ENCODE results near the gene C16orf92. TPM values are rescaled to one million over a fixed set of nuclear protein-coding genes. Genes with fewer than 3 reads are reported as not detected.

C16orf92 gene
- total RNA-seq, 1 experiment from 2014 or later = not detected

- no peaks in the 10 kb centered on the region for H3K4me1 Mint-ChIP-seq (ENCODE audit: insufficient read depth, unreplicated experiment)
- intact Hi-C loops (cut with micrococcal nuclease) = no loop called here
- H3K27ac Mint-ChIP-seq (ENCODE audit: low read depth, unreplicated experiment) = no peak overlapping the region
- TF ChIP-seq CTCF (IDR thresholded peaks at IDR 0.05; ENCODE audit: unreplicated experiment) = no peak
- ChIA-PET CTCF (interaction anchor here (0.5 to 0.6 kb wide), 2 partner anchors 8 to 81 kb away, joined by 3 to 4 read pairs; no protein-coding TSS in a partner anchor), POLR2A (interaction anchor here (1.0 to 3.3 kb wide), 2 partner anchors 9 to 23 kb away, joined by 4 to 20 read pairs; partner anchors contain the start of gene TAOK2)
- BruUV-seq (replicated peaks) = no TSS peak
- no peaks in the 10 kb centered on the region for H3K27me3 Mint-ChIP-seq (ENCODE audit: insufficient read depth, unreplicated experiment)
- peaks cover 72% of the 10 kb centered on the region for H3K36me3 Mint-ChIP-seq (ENCODE audit: insufficient read depth, unreplicated experiment)
- H3K9me3 Mint-ChIP-seq (ENCODE audit: unreplicated experiment) = no peaks in the 10 kb centered on the region
- H3K4me3 Mint-ChIP-seq (ENCODE audit: unreplicated experiment) = no peak overlapping the region
- no peak for DNase-seq (ENCODE audit: unreplicated experiment)
Observed at GRCh38 chr16:29983420-29984136, 39.4 kb upstream of the C16orf92 start.

- H3K27ac Mint-ChIP-seq (ENCODE audit: low read depth, unreplicated experiment) = no peak overlapping the region
- no peak overlapping the region for H3K4me3 Mint-ChIP-seq (ENCODE audit: unreplicated experiment)
- ChIA-PET POLR2A (interaction anchor here (0.7 to 3.3 kb wide), 3 partner anchors 9 to 23 kb away, joined by 3 to 20 read pairs (median 4); partner anchors contain the start of gene TAOK2), CTCF (interaction anchor here (0.6 kb wide), 1 partner anchor 9 kb away, joined by 4 read pairs; no protein-coding TSS in a partner anchor)
- intact Hi-C loops (cut with micrococcal nuclease) = no loop called here
- no peak for DNase-seq (ENCODE audit: unreplicated experiment)
- H3K36me3 Mint-ChIP-seq (ENCODE audit: insufficient read depth, unreplicated experiment) = peaks cover 71% of the 10 kb centered on the region
- H3K4me1 Mint-ChIP-seq (ENCODE audit: insufficient read depth, unreplicated experiment) = no peaks in the 10 kb centered on the region
- H3K27me3 Mint-ChIP-seq (ENCODE audit: insufficient read depth, unreplicated experiment) = no peaks in the 10 kb centered on the region
- no TSS peak for BruUV-seq (replicated peaks)
- no peak for TF ChIP-seq CTCF (IDR thresholded peaks at IDR 0.05; ENCODE audit: unreplicated experiment)
- H3K9me3 Mint-ChIP-seq (ENCODE audit: unreplicated experiment) = no peaks in the 10 kb centered on the region
Observed at GRCh38 chr16:29984137-29984763, 38.7 kb upstream of the C16orf92 start.

- no peak for DNase-seq (ENCODE audit: unreplicated experiment)
- Mint-ChIP-seq H3K27me3 (ENCODE audit: insufficient read depth, unreplicated experiment) (no peaks in the 10 kb centered on the region), H3K27ac (ENCODE audit: low read depth, unreplicated experiment) (no peak overlapping the region), H3K9me3 (ENCODE audit: unreplicated experiment) (no peaks in the 10 kb centered on the region), H3K4me3 (ENCODE audit: unreplicated experiment) (no peak overlapping the region), H3K4me1 (ENCODE audit: insufficient read depth, unreplicated experiment) (no peaks in the 10 kb centered on the region), H3K36me3 (ENCODE audit: insufficient read depth, unreplicated experiment) (peaks cover 69% of the 10 kb centered on the region)
- ChIA-PET CTCF (no interaction called here), POLR2A (interaction anchor here (0.7 to 3.3 kb wide), 2 partner anchors 9 to 10 kb away, joined by 3 to 20 read pairs; partner anchors contain the start of gene TAOK2)
- intact Hi-C loops (cut with micrococcal nuclease) = no loop called here
- TF ChIP-seq CTCF (IDR thresholded peaks at IDR 0.05; ENCODE audit: unreplicated experiment) = no peak
- no TSS peak for BruUV-seq (replicated peaks)
Observed at GRCh38 chr16:29984764-29985147, 38.2 kb upstream of the C16orf92 start.

- no peak for DNase-seq (ENCODE audit: unreplicated experiment)
- H3K4me1 Mint-ChIP-seq (ENCODE audit: insufficient read depth, unreplicated experiment) = no peaks in the 10 kb centered on the region
- intact Hi-C loops (cut with micrococcal nuclease) = no loop called here
- ChIA-PET POLR2A (interaction anchor here (0.6 to 3.3 kb wide), 3 partner anchors 9 to 17 kb away, joined by 3 to 20 read pairs (median 9); partner anchors contain the start of genes HIRIP3 and TAOK2), CTCF (interaction anchor here (0.8 kb wide), 1 partner anchor 41 kb away, joined by 3 read pairs; no protein-coding TSS in a partner anchor)
- no peak for TF ChIP-seq CTCF (IDR thresholded peaks at IDR 0.05; ENCODE audit: unreplicated experiment)
- H3K27ac Mint-ChIP-seq (ENCODE audit: low read depth, unreplicated experiment) = no peak overlapping the region
- no peaks in the 10 kb centered on the region for H3K27me3 Mint-ChIP-seq (ENCODE audit: insufficient read depth, unreplicated experiment)
- no peak overlapping the region for H3K4me3 Mint-ChIP-seq (ENCODE audit: unreplicated experiment)
- BruUV-seq (replicated peaks) = no TSS peak
- H3K36me3 Mint-ChIP-seq (ENCODE audit: insufficient read depth, unreplicated experiment) = peaks cover 69% of the 10 kb centered on the region
- H3K9me3 Mint-ChIP-seq (ENCODE audit: unreplicated experiment) = no peaks in the 10 kb centered on the region
Observed at GRCh38 chr16:29985271-29985811, 37.7 kb upstream of the C16orf92 start.
